ENCODE data around the gene TRRAP.
A peak's percentile ranks its signal among the peaks of the same experiment; 100 is the strongest.

Gene TRRAP

GRCh38 chr7:98982686-98983085, 104.4 kb downstream of the TRRAP start (continued):
- no peak for TF ChIP-seq ZNF549 (tag by site-specific recombination; IDR thresholded peaks at IDR 0.05)
- no peak for TF ChIP-seq ZNF433 (tag by site-specific recombination; IDR thresholded peaks at IDR 0.05; ENCODE audit: low read depth)
- TF ChIP-seq ZNF530 (tag by site-specific recombination; IDR thresholded peaks at IDR 0.05; ENCODE audit: low read depth): no peak

GRCh38 chr7:98984126-98984525, 105.8 kb downstream of the TRRAP start:
- Histone ChIP-seq H3K4me3 (ENCODE audit: low read depth, low read length) (no peak overlapping the region), H3K4me1 (ENCODE audit: control insufficient read depth, insufficient read depth, low read length) (no peaks in the 10 kb centered on the region), H3K9me3 (ENCODE audit: control insufficient read depth, insufficient read depth, low read depth, low read length) (no peaks in the 10 kb centered on the region), H3K36me3 (ENCODE audit: control insufficient read depth in 2 of 2, insufficient read depth in 1 of 2, low read length in 2 of 2) (peaks cover 48 to 97% of the 10 kb centered on the region in 2 experiments), H3K27ac (ENCODE audit: extremely low read depth, low read depth, low read length) (no peak overlapping the region)
- TF ChIP-seq ZNF426 (tag by site-specific recombination; IDR thresholded peaks at IDR 0.05): no peak
- no peak for TF ChIP-seq ZNF76 (tag by site-specific recombination; IDR thresholded peaks at IDR 0.05; ENCODE audit: borderline replicate concordance, low read depth)
- TF ChIP-seq ZNF48 (tag by site-specific recombination; IDR thresholded peaks at IDR 0.05): no peak
- POLR2A ChIA-PET: no interaction called here
- CTCF ChIA-PET: interaction anchor here (0.6 kb wide), 1 partner anchor 52 kb away, joined by 3 read pairs; no protein-coding TSS in a partner anchor

- ChIA-PET POLR2A (no interaction called here), CTCF (interaction anchor here (0.7 kb wide), 1 partner anchor 216 kb away, joined by 3 read pairs; no protein-coding TSS in a partner anchor)
- H3K9me3 ChIP-seq (ENCODE audit: control insufficient read depth, insufficient read depth, low read depth, low read length): no peaks in the 10 kb centered on the region
- H3K27ac ChIP-seq (ENCODE audit: extremely low read depth, low read depth, low read length): no peak overlapping the region
- TF ChIP-seq ZNF223 (tag by site-specific recombination; IDR thresholded peaks at IDR 0.05) (no peak), ZNF837 (tag by site-specific recombination; IDR thresholded peaks at IDR 0.05) (no peak), ZNF341 (tag by site-specific recombination; IDR thresholded peaks at IDR 0.05; ENCODE audit: low read depth) (no peak), ZNF16 (tag by site-specific recombination; IDR thresholded peaks at IDR 0.05; ENCODE audit: low read depth) (no peak), ZNF121 (tag by site-specific recombination; IDR thresholded peaks at IDR 0.05) (no peak), HIC1 (tag by site-specific recombination; IDR thresholded peaks at IDR 0.05) (no peak), ZFHX2 (tag by site-specific recombination; conservative IDR thresholded peaks at IDR 0.05) (no peak), WT1 (tag by site-specific recombination; IDR thresholded peaks at IDR 0.05) (no peak), YY1 (tag by site-specific recombination; IDR thresholded peaks at IDR 0.05) (no peak), ZFP37 (tag by site-specific recombination; IDR thresholded peaks at IDR 0.05) (no peak)
- H3K4me3 ChIP-seq (ENCODE audit: low read depth, low read length): no peak overlapping the region
- H3K4me1 ChIP-seq (ENCODE audit: control insufficient read depth, insufficient read depth, low read length): no peaks in the 10 kb centered on the region
- H3K36me3 ChIP-seq (ENCODE audit: control insufficient read depth in 2 of 2, insufficient read depth in 1 of 2, low read length in 2 of 2): peaks cover 46 to 98% of the 10 kb centered on the region in 2 experiments
These were observed 107.1 kb downstream of the TRRAP start for GRCh38 chr7:98985406-98985805.

- no peak overlapping the region for H3K4me3 ChIP-seq (ENCODE audit: low read depth, low read length)
- H3K36me3 ChIP-seq (ENCODE audit: control insufficient read depth in 2 of 2, insufficient read depth in 1 of 2, low read length in 2 of 2): peaks cover 46 to 96% of the 10 kb centered on the region in 2 experiments
- CTCF ChIA-PET: no interaction called here
- no peaks in the 10 kb centered on the region for H3K9me3 ChIP-seq (ENCODE audit: control insufficient read depth, insufficient read depth, low read depth, low read length)
- POLR2A ChIA-PET: no interaction called here
- no peak overlapping the region for H3K27ac ChIP-seq (ENCODE audit: extremely low read depth, low read depth, low read length)
- H3K4me1 ChIP-seq (ENCODE audit: control insufficient read depth, insufficient read depth, low read length): no peaks in the 10 kb centered on the region
- TF ChIP-seq SCRT1 (tag by site-specific recombination; IDR thresholded peaks at IDR 0.05; ENCODE audit: borderline replicate concordance): no peak
- TF ChIP-seq ZNF280D (tag by site-specific recombination; IDR thresholded peaks at IDR 0.05): peak; percentile 51; the same call in 1 of the 2 replicates
- peak; percentile 99 for TF ChIP-seq ZNF146 (tag by site-specific recombination; IDR thresholded peaks at IDR 0.05)
- no peak for TF ChIP-seq ZNF645 (tag by site-specific recombination; IDR thresholded peaks at IDR 0.05)
- TF ChIP-seq ZNF514 (tag by site-specific recombination; IDR thresholded peaks at IDR 0.05): no peak
- no peak for TF ChIP-seq ZNF2 (tag by site-specific recombination; IDR thresholded peaks at IDR 0.05)
- TF ChIP-seq ZNF175 (tag by site-specific recombination; IDR thresholded peaks at IDR 0.05): no peak
- TF ChIP-seq ZNF184 (tag by site-specific recombination; IDR thresholded peaks at IDR 0.05): no peak
- no peak for TF ChIP-seq ZNF596 (tag by site-specific recombination; IDR thresholded peaks at IDR 0.05)
- no peak for TF ChIP-seq ZNF239 (tag by site-specific recombination; IDR thresholded peaks at IDR 0.05)
These were observed 107.6 kb downstream of the TRRAP start for GRCh38 chr7:98985945-98986344.

Measured in HEK293 (cell line).